GF-D8 (cell line): ENCODE measurements around the gene TNPO3.
"Not testable (repeated sequence)": the region's sequence is repeated elsewhere in the genome, so short reads cannot be mapped to it uniquely, and the experiment has no call there.

Experiments
- DNase-seq: peaks from one replicate; lab custom pipeline; 2025; lab: John Stamatoyannopoulos, UW

TNPO3 gene

GRCh38 chr7:128959296-128959695 lies 95.6 kb downstream of the TNPO3 start:
- DNase-seq: no peak

GRCh38 chr7:128955981-128956380 lies 98.9 kb downstream of the TNPO3 start:
- DNase-seq: no peak

GRCh38 chr7:128954830-128955802 lies 99.8 kb downstream of the TNPO3 start:
- no peak for DNase-seq

GRCh38 chr7:128954150-128954549 lies 100.8 kb downstream of the TNPO3 start:
- DNase-seq: no peak

GRCh38 chr7:128951296-128951695 lies 103.6 kb downstream of the TNPO3 start:
- no peak for DNase-seq

GRCh38 chr7:128948976-128949760 lies 105.7 kb downstream of the TNPO3 start:
- DNase-seq: peak; percentile 88

- peak; percentile 97 for DNase-seq
Observed at GRCh38 chr7:128948312-128948973, 106.5 kb downstream of the TNPO3 start.

- DNase-seq: no peak
Observed at GRCh38 chr7:128947854-128948253, 107.1 kb downstream of the TNPO3 start.

GRCh38 chr7:128946936-128947830 lies 107.7 kb downstream of the TNPO3 start:
- DNase-seq: no peak

GRCh38 chr7:128945668-128946366 lies 109.1 kb downstream of the TNPO3 start:
- DNase-seq: no peak

- no peak for DNase-seq
Observed at GRCh38 chr7:128944487-128945236, 110.2 kb downstream of the TNPO3 start.

GRCh38 chr7:128943251-128943650 lies 111.7 kb downstream of the TNPO3 start:
- not testable (repeated sequence) for DNase-seq

- DNase-seq: no peak
Observed at GRCh38 chr7:128941946-128942526, 112.9 kb downstream of the TNPO3 start.

- DNase-seq: no peak
Observed at GRCh38 chr7:128941323-128941890, 113.5 kb downstream of the TNPO3 start.

GRCh38 chr7:128940494-128941322 lies 114.2 kb downstream of the TNPO3 start:
- DNase-seq: peak; percentile 79

GRCh38 chr7:128939861-128940410 lies 115.0 kb downstream of the TNPO3 start:
- peak; percentile 24 for DNase-seq

GRCh38 chr7:128939075-128939860 lies 115.6 kb downstream of the TNPO3 start:
- DNase-seq: no peak
